Loucy (cell line): ENCODE results near the gene CCT3.

Experiments used
- EZH2phosphoT487 ChIP-seq: fragments of 200-600 bp; IDR thresholded peaks from 2 replicates; pipeline ENCODE4 v1.6.1; 2018; ENCODE audit warnings: antibody characterized with exemption, mild to moderate bottlenecking, moderate library complexity, borderline replicate concordance
- TF ChIP-seq, protein P1 (sequence below): fragments of 200-600 bp; sonication (generic); conservative IDR thresholded peaks from 2 replicates; pipeline ENCODE4 v1.5.1; 2014; ENCODE audit warnings: mild to moderate bottlenecking, antibody characterized with exemption, low read length

DNA sequence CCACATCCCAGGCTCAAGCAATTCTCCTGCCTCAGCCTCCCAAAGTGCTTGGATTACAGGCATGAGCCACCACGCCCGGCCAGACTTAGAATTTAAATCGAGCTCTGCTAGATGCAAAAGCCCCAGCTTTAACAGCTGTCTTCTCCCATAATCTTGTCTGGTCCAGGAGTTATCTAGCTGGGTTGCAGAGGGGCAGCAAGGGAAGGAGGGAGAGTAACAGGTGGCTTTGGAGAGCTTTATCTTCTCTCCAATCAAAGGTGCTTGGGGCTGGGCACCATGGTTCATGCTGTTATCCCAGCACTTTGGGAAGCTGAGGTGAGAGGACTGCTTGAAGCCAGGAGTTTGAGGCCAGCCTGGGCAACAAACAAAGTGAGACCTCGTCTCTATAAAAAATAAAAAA is 34.8 kb upstream of the CCT3 start:
- no peak for TF ChIP-seq EZH2phosphoT487
- TF ChIP-seq, protein P1, sequence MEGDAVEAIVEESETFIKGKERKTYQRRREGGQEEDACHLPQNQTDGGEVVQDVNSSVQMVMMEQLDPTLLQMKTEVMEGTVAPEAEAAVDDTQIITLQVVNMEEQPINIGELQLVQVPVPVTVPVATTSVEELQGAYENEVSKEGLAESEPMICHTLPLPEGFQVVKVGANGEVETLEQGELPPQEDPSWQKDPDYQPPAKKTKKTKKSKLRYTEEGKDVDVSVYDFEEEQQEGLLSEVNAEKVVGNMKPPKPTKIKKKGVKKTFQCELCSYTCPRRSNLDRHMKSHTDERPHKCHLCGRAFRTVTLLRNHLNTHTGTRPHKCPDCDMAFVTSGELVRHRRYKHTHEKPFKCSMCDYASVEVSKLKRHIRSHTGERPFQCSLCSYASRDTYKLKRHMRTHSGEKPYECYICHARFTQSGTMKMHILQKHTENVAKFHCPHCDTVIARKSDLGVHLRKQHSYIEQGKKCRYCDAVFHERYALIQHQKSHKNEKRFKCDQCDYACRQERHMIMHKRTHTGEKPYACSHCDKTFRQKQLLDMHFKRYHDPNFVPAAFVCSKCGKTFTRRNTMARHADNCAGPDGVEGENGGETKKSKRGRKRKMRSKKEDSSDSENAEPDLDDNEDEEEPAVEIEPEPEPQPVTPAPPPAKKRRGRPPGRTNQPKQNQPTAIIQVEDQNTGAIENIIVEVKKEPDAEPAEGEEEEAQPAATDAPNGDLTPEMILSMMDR: no peak
